Fibroblast of villous mesenchyme (primary cell): ENCODE data around the gene TNS1. TPM values are rescaled to one million over a fixed set of nuclear protein-coding genes. Genes with fewer than 3 reads are reported as not detected.

Experiments
- DNase-seq: peaks from one replicate; pipeline ENCODE4 v3.0.0-alpha.2; 2010; ENCODE audit warnings: low read depth
- H3K4me3 ChIP-seq: 2 replicates; pipeline ENCODE4 v1.5.1; 2011; ENCODE audit warnings: low read depth, mild to moderate bottlenecking, low read length
- total RNA-seq: library from RNA; depleted of rRNA; stranded (reverse); fragments of >200 nt; gene quantifications from 2 replicates; pipeline ENCODE4 v1.2.3, GENCODE V29; 2012
- TF ChIP-seq, protein P1 (sequence below): IDR thresholded peaks from 2 replicates; pipeline ENCODE4 v1.5.1; 2012; ENCODE audit warnings: low read depth, mild to moderate bottlenecking, low read length; ENCODE audit not compliant: insufficient read depth

The TNS1 gene
- total RNA-seq, 1 donor, result 127 TPM

DNA sequence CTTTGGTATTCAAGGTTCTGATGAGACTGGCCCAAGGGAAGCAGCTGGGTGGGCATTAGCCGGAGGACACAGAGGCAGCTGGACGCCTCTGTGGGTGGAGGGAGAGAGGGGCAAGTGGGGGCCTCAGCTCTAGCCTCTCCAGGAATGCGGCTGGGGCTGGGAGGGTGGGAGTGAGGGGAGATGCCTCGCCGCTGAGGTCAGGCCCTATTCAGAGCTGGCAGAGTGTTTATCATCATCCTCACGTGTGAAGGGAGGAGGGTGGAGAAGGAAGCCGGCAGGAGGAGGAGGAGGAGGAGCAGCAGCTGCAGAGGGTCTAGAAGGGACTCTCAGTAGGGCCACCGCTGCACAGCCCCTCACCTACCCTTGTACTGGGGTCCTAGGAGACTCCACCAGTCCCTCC, 43.1 kb downstream of the TNS1 start:
- TF ChIP-seq, protein P1, sequence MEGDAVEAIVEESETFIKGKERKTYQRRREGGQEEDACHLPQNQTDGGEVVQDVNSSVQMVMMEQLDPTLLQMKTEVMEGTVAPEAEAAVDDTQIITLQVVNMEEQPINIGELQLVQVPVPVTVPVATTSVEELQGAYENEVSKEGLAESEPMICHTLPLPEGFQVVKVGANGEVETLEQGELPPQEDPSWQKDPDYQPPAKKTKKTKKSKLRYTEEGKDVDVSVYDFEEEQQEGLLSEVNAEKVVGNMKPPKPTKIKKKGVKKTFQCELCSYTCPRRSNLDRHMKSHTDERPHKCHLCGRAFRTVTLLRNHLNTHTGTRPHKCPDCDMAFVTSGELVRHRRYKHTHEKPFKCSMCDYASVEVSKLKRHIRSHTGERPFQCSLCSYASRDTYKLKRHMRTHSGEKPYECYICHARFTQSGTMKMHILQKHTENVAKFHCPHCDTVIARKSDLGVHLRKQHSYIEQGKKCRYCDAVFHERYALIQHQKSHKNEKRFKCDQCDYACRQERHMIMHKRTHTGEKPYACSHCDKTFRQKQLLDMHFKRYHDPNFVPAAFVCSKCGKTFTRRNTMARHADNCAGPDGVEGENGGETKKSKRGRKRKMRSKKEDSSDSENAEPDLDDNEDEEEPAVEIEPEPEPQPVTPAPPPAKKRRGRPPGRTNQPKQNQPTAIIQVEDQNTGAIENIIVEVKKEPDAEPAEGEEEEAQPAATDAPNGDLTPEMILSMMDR, result no peak
- no peak for DNase-seq
- no peak overlapping the region for H3K4me3 ChIP-seq

DNA sequence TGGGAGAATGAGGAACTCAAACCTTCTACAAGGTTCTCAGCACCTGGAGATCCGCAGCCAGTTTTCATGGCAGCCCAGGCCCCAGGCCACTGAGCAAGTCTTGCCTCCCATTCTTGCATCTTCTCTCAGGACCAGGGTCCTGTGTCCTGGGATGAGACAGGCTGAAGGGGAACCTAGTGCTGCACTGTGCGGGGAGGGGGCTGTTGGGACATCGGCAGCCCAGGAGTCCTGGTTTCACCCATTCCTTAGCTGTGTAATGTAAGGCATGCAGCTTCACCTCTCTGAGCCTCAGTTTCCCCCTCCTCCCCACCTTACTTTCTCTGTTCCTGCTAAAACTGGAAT, 43.9 kb downstream of the TNS1 start:
- TF ChIP-seq, protein P1, result no peak
- DNase-seq, result no peak

DNA sequence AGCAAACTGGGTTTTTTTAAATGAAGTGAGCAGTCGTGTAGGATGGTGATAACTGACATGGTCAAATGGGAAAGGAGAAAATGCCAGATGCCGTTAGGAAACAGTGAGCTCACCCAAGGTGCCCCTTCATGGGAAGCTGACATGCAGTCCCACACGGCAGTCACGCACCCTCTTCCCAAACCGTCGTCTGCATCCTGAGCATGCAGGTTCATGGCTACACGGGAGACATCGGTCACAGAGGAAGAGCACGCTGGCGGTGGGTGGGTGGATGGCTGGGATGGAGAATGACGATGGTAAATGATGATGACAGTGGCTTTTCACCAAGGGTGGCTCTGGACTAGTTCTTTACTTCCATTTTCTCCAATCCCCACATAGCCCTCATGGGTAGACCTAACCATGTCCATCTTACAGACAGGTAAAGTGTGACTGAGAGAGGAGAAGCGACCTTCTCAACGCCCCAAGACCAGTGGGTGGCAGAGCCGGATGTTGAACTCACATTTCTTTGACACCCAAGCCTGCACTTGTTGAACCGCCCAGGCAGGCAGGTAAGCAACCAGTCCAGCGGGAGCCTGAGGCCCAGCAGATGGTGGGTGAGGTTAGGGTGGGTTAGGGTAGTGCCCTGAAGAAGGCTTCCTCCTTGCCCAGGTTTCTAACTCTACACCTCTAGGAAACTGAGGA, 44.5 kb downstream of the TNS1 start:
- H3K4me3 ChIP-seq, result no peak overlapping the region
- no peak for DNase-seq
- TF ChIP-seq, protein P1, result no peak

More for the DNA sequence above, 43.9 kb downstream of the TNS1 start:
- H3K4me3 ChIP-seq, result no peak overlapping the region

DNA sequence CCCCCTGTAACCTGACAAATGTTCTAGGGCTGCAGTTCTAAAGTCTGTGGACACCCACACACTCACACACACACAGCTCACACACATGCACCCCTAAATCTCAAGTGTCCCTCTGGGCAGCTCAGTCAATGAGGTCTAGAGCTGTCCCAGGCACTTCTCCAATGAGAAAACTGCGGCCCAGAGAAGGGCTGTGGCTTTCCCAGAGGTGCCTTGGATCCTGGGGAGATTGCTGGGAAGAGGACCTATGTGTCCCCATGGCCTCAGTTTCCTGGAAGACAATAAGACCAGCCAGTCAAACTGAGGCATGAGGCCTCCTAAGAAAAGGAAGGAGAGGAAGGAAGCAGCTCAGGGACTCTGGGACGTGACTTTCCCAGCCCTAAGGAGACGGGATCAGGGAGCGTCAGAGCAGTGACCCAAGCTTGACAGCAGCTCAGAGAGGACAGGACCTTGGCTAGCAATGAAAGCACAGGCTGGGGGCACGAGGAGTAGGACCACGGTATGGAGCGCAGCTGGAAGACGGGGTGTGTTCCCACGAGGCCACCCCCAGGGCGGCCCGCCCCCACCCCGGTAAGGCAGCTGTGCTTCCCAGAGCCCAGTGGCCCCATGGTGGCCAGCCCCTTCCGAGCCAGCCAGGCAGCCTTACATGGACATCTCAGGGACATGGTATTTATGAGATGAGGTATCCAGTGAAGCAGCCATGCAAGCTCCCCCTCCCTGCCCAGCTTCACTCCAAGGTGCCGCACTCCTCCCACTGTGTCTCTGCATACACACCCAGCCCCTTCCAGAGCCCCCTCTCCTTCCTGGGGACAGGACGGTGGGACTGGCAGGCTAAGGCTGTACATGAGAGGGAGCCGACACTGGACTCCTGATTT, 46.0 kb downstream of the TNS1 start:
- no peak overlapping the region for H3K4me3 ChIP-seq
- no peak for DNase-seq
- TF ChIP-seq, protein P1, result no peak

DNA sequence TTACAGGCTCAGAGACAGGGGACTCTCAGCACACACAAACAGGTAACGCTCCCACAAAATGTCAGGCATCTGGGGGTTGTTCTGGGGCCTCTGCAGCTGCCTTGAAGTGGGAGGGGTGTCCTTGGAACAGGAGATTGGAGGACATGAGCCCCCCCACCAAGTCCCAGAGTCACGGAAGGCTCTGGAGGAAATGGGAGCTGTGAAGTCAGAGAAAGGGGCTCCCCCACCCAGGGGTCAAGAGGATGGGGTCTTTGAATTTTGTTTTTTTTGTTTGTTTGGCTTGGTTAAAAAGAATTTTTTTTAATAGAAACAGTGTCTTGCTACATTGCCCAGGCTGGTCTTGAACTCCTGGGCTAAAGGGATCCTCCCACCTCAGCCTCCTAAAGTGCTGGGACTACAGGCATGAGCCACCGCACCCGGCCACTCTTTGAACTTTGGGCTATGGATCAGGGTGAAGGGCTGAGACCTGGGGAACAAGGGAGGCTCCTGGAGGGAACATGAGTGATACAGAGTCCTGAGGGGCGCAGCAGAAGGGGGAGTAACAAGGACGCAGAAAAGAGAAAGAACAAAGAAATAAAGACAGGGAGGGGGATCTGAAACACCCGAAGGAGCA, 46.8 kb downstream of the TNS1 start:
- DNase-seq, result no peak
- TF ChIP-seq, protein P1, result no peak
- H3K4me3 ChIP-seq, result no peak overlapping the region

DNA sequence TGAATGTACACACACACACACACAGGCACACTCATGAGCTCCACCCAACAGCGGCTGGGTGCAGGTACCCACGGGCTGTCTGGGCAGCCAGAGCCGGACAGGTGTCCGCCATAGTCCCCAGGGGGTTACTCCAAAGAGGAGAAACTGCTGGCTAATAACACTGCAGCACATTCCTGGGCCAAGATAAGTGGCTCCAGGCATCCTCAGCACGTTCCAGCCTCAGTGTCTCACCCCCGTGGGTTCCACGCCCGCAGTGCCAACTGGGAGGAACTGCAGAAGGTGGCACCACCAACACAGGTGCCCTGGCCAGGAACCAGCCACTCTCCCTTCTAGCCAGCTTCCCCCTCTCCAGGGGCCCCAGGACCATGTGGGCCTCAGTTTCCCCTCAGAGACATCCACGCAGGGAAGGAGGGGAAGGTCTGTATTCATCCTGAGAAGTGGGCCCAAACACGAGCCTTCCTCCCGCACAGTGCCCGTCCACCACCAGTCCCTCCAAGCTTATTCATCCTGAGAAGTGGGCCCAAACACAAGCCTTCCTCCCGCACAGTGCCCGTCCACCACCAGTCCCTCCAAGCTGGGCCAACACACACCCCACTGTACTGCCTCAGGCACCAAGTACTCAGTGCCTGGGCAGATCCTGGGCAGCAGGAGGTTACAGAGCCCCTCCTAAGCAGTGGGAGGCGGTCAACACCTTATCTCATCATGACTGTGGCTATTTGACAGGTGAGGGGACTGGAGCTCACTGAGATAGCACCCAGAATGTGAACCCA, 47.6 kb downstream of the TNS1 start:
- no peak overlapping the region for H3K4me3 ChIP-seq
- TF ChIP-seq, protein P1, result no peak
- no peak for DNase-seq
